B cell (primary cell): ENCODE results near the gene SULT2B1. TPM values are rescaled to one million over a fixed set of nuclear protein-coding genes. Genes with fewer than 3 reads are reported as not detected.

Experiments
- ATAC-seq: fragments of 200-7000 bp; cut with Tn5 transposase; one replicate; pipeline ENCODE4 v1.10.0; 2021; ENCODE audit warnings: low read depth, mild to moderate bottlenecking, moderate number of reproducible peaks, moderate library complexity
- CTCF ChIA-PET: fragments of 350-600 bp; sonication (Branson Sonifier 250); formaldehyde crosslinking; loops from one replicate; lab custom pipeline; 2021; ENCODE audit warnings: antibody characterized with exemption, inconsistent platforms; lab: Charles Lee
- POLR2A ChIA-PET: fragments of 350-600 bp; sonication (Branson Sonifier 250); formaldehyde crosslinking; loops from one replicate; lab custom pipeline; 2021; ENCODE audit warnings: antibody characterized with exemption; lab: Charles Lee
- DNase-seq: peaks from one replicate; pipeline ENCODE4 v3.0.0; 2013
- H2AFZ ChIP-seq: 2 replicates; pipeline ENCODE4 v1.6.1; 2012; ENCODE audit warnings: mild to moderate bottlenecking, low read depth, low read length; ENCODE audit not compliant: insufficient read depth, poor library complexity, severe bottlenecking
- H3K27ac ChIP-seq, 2 donors: 1 replicate in 1 of 2; 2 replicates in 1 of 2; pipeline ENCODE4 v1.5.1; 2012 to 2013; ENCODE audit warnings: low read length in 2 of 2, mild to moderate bottlenecking in 2 of 2, moderate library complexity in 1 of 2
- H3K27me3 ChIP-seq, 4 experiments: fragments of 200-600 bp in 1 of 4; sonication (generic) in 1 of 4; replicated peaks in 1 of 4; 1 replicate in 2 of 4; 2 replicates in 2 of 4; pipeline versions ENCODE4 v1.6.1 to v1.7.0; 2013 to 2016; ENCODE audit warnings: low read length in 3 of 4, mild to moderate bottlenecking in 2 of 4, mixed read lengths in 1 of 4, moderate library complexity in 1 of 4; ENCODE audit not compliant: insufficient read depth in 4 of 4, control insufficient read depth in 3 of 4; ENCODE audit errors: control extremely low read depth in 1 of 4
- H3K36me3 ChIP-seq, 2 experiments: replicated peaks in 1 of 2; 1 replicate in 1 of 2; 2 replicates in 1 of 2; pipeline versions ENCODE4 v1.6.1 to v1.7.1; 2013; ENCODE audit warnings: low read length in 1 of 2; ENCODE audit not compliant: insufficient read depth in 2 of 2, control insufficient read depth in 1 of 2; ENCODE audit errors: control extremely low read depth in 1 of 2, extremely low read depth in 1 of 2
- H3K4me1 ChIP-seq, 2 donors: fragments of 200-600 bp in 1 of 2; sonication (generic) in 1 of 2; 1 replicate in 1 of 2; 2 replicates in 1 of 2; pipeline versions ENCODE4 v1.5.1 to v1.6.1; 2013 to 2017; ENCODE audit warnings: low read length in 2 of 2; ENCODE audit not compliant: control insufficient read depth in 2 of 2, insufficient read depth in 2 of 2
- H3K4me2 ChIP-seq: replicated peaks from 2 replicates; pipeline ENCODE3; 2012; ENCODE audit warnings: mild to moderate bottlenecking, low read depth, low read length; ENCODE audit not compliant: poor library complexity, severe bottlenecking
- H3K4me3 ChIP-seq, 5 experiments: fragments of 200-600 bp in 1 of 5; sonication (generic) in 1 of 5; 1 replicate in 3 of 5; 2 replicates in 2 of 5; pipeline versions ENCODE4 v1.5.1 to v1.7.0; 2011 to 2016; ENCODE audit warnings: low read length in 4 of 5, mild to moderate bottlenecking in 4 of 5, low read depth in 2 of 5, control low read depth in 1 of 5, moderate library complexity in 1 of 5; ENCODE audit not compliant: insufficient read depth in 1 of 5; ENCODE audit errors: control extremely low read depth in 1 of 5, extremely low read depth in 1 of 5
- H3K79me2 ChIP-seq: fragments of 200-600 bp; sonication (generic); one replicate; pipeline ENCODE4 v1.6.0; 2016; ENCODE audit warnings: low read length; ENCODE audit not compliant: control insufficient read depth, insufficient read depth
- H3K9ac ChIP-seq: fragments of 200-600 bp; sonication (generic); 2 replicates; pipeline ENCODE4 v1.6.1; 2017; ENCODE audit warnings: mild to moderate bottlenecking, low read length, moderate library complexity
- H3K9me3 ChIP-seq, 3 donors: one replicate each; pipeline versions ENCODE4 v1.6.1 to v1.7.1; 2013; ENCODE audit warnings: low read length in 2 of 3; ENCODE audit not compliant: control insufficient read depth in 2 of 3, insufficient read depth in 1 of 3; ENCODE audit errors: control extremely low read depth in 1 of 3
- H4K20me1 ChIP-seq: 2 replicates; pipeline ENCODE4 v1.6.0; 2012; ENCODE audit warnings: mild to moderate bottlenecking, low read length; ENCODE audit not compliant: insufficient read depth, control insufficient read depth, poor library complexity, severe bottlenecking
- H3K27ac Mint-ChIP-seq: one replicate; pipeline ENCODE4 v1.8.0; 2021; ENCODE audit warnings: mixed read lengths
- H3K27me3 Mint-ChIP-seq: one replicate; pipeline ENCODE4 v1.8.0; 2021; ENCODE audit warnings: mixed read lengths
- H3K4me1 Mint-ChIP-seq: one replicate; pipeline ENCODE4 v1.8.0; 2021; ENCODE audit warnings: mixed read lengths
- H3K4me3 Mint-ChIP-seq: one replicate; pipeline ENCODE4 v1.8.0; 2021; ENCODE audit warnings: mixed read lengths
- H3K9me3 Mint-ChIP-seq: one replicate; pipeline ENCODE4 v1.8.0; 2022; ENCODE audit warnings: mixed read lengths; ENCODE audit not compliant: insufficient read depth
- CTCF ChIP-seq: fragments of 200-600 bp; IDR thresholded peaks from one replicate; pipeline ENCODE4 v1.8.0; 2022; ENCODE audit warnings: antibody characterized with exemption, mild to moderate bottlenecking
- EZH2 ChIP-seq: IDR thresholded peaks from 2 replicates; pipeline ENCODE4 v1.6.1; 2012; ENCODE audit warnings: borderline replicate concordance, low read depth, mild to moderate bottlenecking, moderate library complexity, low read length; ENCODE audit not compliant: insufficient read depth, poor library complexity, severe bottlenecking
- WGBS: methylation state at CpG from one replicate; pipeline ENCODE4 v1.1.5; 2013; ENCODE audit warnings: missing lambda C conversion rate; ENCODE audit not compliant: insufficient coverage; 5-methylcytosine and 5-hydroxymethylcytosine counted together
- intact Hi-C: fragments of 100-400 bp; cut with micrococcal nuclease; formaldehyde crosslinking; loops from one replicate; pipeline ENCODE4 v1.10.0; 2022
- polyA plus RNA-seq: library from polyadenylated mRNA; depleted of rRNA; stranded (reverse); fragments of >200 nt; gene quantifications from 2 replicates; pipeline ENCODE4 v1.2.3, GENCODE V29; 2012
- total RNA-seq, 2 donors: library from RNA; stranded (reverse); fragments of 120-200 nt in 1 of 2; gene quantifications; 1 replicate in 1 of 2; 2 replicates in 1 of 2; pipeline versions ENCODE4 v1.2.3 to v1.2.4, GENCODE V29; 2013 to 2022

SULT2B1 gene
- total and polyA plus RNA-seq, 2 donors (not counting 1 experiment from before 2014, with no cell fraction given), result not detected

- no peaks in the 10 kb centered on the region for H3K27me3 Mint-ChIP-seq
- peaks cover 4% of the 10 kb centered on the region for H3K9me3 Mint-ChIP-seq
- Histone ChIP-seq H3K4me2 (peak overlapping the region; percentile 99), H3K27me3 (no peaks in the 10 kb centered on the region), H3K4me3 (peak overlapping the region; percentile 74 to 98 (median 88)), H2AFZ (peak overlapping the region; percentile 51), H3K4me1 (peaks cover 40 to 44% of the 10 kb centered on the region in 2 donors), H3K9ac (peak overlapping the region; percentile 82), H3K9me3 (peaks cover 0 to 5% (median 0%) of the 10 kb centered on the region in 3 donors), H4K20me1 (peaks cover 55% of the 10 kb centered on the region), H3K27ac (peak overlapping the region; percentile 68 to 82), H3K79me2 (peaks cover 38% of the 10 kb centered on the region), H3K36me3 (peaks cover 0 to 34% of the 10 kb centered on the region in 2 experiments)
- H3K4me3 Mint-ChIP-seq, result peak overlapping the region; percentile 96
- CTCF ChIA-PET, result interaction anchor here (1.9 to 2.7 kb wide), 2 partner anchors 10 to 18 kb away, joined by 5 to 12 read pairs; partner anchors contain the start of gene CA11
- peaks cover 52% of the 10 kb centered on the region for H3K4me1 Mint-ChIP-seq
- DNase-seq (peak; percentile 83), ATAC-seq (peak; percentile 22)
- POLR2A ChIA-PET, result interaction anchor here (0.6 to 3.4 kb wide), 4 partner anchors 11 to 16 kb away, joined by 3 to 23 read pairs (median 11); partner anchors contain the start of genes CA11, RPL18 and SPHK2
- intact Hi-C loops, result loop anchor here (5.0 to 10.0 kb wide), 6 partner anchors 162 to 1363 kb away; partner anchors contain the start of genes C19orf73, EMP3, FLT3LG and INAFM1
- under 1% methylated on average over 67 of the region's 67 CpGs for WGBS
- H3K27ac Mint-ChIP-seq, result peak overlapping the region; percentile 92
- TF ChIP-seq CTCF (no peak), EZH2 (no peak)
These were observed 83.4 kb downstream of the SULT2B1 start for GRCh38 chr19:48635263-48635965.
